GM19099 (cell line): Measurements from ENCODE around the gene MLH3.

Experiments
- POLR2A ChIP-seq: IDR thresholded peaks from 3 replicates; pipeline ENCODE4 v1.6.1; 2011; ENCODE audit warnings: low read depth; ENCODE audit not compliant: insufficient read length; ENCODE audit errors: extremely low read depth

The MLH3 gene

DNA sequence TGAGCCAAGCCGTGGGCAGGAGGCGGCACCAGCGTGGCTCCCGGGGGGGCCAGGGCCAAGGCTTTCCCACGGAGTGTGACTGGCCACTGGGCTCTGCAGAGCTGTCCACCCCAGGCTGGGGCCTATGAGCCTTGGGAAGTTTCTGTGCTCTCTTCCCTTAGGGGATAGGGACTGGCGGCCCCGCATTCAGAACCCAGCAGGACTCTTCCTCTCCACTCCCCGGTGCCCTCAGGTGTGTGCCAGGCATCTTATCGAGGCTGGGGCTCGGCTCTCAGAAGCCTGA is 66.3 kb downstream of the MLH3 start:
- TF ChIP-seq POLR2A, result no peak

DNA sequence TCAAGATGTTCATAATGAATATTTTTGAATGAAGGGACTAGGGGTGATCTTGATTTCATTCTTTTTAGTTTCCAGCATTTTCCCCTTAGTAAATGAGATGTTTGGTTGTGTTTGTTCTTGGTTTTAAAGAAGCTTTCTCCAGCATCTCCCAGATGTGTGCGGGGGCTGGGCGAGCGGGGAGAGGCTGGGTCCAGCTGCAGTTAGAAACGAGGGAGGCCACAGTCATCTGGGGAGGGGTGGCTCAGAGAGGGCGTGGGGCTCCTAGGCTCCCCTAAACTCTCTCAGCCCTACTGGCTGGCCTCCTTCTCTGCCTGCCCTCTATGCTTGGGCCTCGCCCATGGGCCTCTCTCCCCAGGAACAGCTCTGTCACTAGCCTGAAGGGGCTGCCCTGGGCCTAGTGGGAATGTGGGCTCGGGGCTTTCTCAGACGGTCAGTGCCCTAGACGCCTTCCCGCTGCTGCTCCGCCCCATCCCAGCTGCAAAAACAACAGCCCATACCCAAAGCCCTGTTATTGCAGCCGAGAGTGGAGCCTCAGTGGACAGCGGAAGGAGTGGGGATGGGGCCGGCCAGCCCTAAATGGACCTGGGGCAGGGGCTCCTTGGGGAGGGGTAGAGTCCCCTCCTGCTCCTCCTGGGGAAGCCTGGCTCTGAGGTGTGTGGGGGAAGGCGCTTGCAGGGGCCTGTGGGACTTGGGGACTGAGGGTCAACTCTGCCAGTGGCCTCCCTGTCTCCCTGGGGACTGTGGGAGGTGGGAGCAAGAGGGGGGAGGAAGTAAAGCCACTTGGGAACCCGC is 66.8 kb downstream of the MLH3 start:
- TF ChIP-seq POLR2A, result no peak

DNA sequence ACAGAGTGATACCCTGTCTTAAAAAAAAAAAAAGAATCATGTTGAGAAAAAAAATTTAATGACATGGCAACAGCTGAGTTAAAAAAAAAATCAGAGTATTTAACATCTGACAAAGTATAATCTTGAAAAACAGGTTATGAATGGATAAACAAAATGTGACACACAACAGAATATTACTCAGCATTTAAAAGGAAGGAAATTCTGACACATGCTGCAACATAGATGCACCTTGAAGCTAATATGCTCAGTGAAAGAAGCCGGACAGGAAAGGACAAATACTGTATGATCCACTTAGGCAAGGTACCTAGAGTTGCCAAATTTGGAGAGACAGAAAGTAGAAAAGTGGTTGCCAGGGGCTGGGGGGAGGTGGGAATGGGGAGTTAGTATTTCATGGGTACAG is 67.9 kb downstream of the MLH3 start:
- no peak for TF ChIP-seq POLR2A

DNA sequence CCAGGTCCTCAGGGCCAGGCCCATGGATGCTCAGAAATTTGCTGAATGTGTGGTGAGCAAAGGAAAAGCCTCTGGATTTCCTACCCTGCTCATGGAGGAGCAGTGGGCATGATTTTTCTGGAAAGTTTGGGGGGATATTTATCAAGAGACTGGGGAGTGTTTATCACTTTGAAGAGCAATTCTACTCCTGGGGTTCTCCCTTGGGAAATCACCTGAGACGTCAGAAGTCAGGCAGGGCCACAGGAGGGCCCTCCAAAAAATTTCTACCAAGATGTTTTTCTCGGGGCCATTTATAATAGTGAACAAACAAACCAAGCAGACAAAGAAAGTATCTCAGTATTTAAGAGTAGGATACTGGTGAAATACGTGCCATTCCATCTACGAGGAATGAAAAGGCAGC is 68.6 kb downstream of the MLH3 start:
- TF ChIP-seq POLR2A, result no peak

DNA sequence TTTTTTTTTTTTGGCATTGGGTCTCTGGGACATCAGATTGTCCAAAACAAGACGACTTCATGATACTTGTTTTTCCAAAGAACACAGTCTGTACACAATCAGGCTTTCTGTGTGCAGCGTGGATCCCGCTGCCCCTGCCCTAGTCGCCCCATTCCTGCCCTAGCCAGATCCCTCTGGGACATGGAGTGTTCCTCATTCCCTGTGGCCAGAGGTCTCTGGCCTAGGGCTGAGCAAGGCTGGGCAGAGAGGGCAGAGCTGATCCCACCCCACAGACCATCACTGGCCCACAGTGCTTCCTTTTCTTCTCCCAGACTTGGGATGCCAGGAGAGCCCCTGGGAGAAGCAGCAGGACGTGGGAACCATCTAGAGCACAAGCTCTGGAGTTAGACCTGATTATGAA is 69.4 kb downstream of the MLH3 start:
- TF ChIP-seq POLR2A, result no peak

DNA sequence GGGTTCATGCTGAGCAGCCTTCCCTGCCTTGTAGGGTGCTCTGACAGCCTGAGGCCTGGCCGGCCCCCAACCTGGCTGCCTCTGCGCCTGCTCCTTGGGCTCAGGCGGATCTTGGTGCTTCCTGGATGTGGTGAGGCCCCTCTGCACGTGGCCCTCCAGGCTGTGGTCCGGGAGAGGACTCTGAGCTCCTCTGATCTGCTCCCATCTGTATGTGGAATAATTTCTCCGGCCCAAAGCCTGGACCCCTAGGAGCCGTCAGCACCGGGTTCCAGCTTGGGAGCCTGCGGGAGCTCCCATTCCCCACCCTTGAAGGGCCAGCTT is 69.8 kb downstream of the MLH3 start:
- TF ChIP-seq POLR2A, result no peak

DNA sequence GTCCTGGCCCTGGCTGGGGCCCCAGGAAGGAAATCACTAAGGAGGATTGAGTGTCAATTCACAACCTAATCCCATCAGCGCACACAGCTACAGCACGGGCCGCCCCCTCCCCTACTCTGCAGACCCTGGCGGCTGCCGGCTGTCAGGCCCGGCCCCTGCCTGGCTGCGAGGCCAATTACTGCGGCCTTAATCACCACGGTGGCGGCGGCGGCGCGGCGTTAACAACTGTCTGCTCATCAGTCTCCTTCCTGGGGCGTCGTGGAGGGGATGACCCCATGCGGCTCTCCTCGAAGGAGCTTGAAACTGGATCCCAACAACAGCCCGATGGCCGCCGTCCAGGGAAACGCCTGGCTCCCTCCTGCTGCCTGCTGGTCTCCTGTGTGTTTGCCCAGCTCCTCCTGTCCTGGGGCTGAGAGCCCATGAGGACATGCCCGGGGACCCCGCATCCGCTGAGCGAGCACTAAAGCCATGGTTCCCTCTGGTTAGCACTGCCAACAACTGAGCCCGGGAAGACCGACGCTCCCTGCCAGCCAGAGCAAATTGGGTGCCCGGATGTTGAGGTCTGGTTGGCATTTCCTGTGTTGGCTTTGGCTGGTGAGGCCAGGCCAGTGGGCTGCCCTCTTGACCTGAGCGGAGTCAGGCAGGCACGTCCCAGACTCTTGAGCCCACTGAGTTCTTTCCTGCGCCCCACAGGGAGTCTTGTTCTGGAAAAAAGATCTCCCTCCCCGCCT is 70.4 kb downstream of the MLH3 start:
- TF ChIP-seq POLR2A, result no peak

DNA sequence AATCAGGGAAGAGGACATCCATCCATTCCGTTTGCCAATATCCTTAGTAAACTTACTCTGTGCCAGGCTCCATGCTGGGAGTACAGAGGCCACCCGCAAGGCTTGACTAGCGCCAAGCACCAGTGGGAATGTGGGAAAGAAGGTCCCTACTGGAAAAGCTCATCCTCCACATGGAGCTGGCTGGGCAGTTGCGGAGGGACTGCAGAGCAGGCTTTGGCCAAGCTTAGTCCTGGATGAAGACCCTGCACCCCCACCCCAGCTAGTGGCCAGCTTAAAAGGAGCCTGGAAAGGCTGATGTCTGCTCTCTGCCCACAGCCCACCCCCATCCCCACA is 70.9 kb downstream of the MLH3 start:
- no peak for TF ChIP-seq POLR2A

DNA sequence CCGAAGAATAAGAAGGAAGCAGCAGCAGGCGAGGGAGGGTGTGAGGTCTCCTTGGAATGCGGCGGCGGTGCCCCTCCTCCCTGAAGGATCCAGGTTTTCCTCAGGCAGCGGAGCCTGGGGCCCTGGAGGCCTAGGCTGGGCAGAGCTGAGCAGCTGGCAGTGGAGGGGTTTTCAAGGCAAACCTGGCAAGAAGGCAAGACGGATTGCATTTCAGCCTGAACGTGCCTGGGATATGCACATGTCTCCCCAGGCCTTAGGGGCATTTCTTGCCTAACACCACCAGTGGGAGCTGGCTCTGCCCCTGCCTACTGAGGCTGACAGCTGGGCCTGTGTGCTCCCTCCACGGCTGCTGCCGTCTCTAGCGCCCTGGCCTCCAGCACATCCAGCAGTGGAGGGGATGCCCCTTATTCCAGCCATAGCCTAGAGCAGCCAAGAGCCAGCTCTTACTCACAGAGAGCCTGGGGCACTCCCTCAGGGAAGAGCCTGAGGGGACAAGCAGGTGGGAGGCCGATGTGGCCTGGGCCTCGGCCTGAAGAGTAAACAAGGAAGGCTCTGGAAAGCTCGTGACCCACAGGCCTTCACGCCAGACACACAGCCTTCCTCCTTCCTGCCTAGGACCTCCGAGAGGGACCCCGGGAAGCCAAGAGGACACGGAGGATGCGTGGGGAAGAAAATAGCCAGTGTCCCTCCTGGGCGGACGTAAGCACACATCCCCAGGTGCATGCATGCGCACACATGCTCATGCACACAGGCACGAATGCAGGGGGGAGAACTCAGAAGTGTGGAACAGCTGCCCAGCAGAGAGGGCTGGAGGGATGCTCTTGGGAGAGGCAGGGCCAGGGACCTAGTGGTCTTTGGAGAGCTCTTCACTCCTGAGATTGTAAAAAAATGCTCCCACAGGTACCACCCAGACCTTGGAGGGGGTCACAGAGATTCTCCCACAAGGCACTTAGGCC is 71.5 kb downstream of the MLH3 start:
- TF ChIP-seq POLR2A, result no peak

DNA sequence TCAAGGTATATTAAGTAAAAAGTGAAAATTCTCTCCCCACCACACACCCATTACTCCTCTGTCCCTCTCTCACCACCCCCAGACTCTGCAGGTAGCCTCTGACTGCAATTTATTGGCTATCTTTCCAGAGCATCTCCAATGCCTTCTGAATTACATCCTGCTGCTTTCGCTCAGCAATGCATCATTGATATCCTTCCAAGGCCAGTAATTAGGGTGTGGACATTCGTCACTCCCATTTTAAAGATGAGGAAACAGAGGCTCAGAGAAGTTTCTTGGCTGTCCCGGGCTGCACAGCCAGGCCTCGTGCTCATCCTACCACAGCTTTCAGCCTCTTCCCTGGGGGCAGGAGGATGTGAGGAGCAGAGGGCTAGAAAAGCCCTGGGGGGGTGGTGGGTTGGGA is 72.2 kb downstream of the MLH3 start:
- TF ChIP-seq POLR2A, result no peak

DNA sequence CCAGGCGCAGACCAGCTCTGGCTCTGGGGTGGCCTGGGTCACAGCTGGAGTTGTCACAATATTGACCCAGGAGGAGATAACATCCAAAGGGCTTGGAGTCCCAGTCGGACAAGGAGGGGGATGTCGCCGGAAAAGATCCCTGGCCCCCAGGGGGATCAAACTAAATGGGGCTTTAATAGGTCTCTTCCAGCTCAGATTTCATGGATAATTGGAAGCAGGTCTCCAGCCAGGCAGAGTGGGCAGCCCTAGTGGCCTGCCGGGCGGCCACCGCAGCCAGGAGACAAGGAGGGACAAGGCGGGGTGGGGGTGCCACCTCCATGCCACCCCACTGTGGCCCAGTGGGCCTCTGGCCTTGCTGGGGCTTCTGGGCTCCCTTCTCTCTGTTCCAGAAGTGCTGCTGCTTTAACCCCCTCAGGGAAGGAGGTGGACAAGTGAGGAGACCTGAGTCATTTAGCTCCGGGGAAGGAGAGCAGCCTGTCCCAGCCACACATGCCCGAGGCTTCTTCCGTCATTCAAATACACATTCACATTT is 72.8 kb downstream of the MLH3 start:
- no peak for TF ChIP-seq POLR2A

DNA sequence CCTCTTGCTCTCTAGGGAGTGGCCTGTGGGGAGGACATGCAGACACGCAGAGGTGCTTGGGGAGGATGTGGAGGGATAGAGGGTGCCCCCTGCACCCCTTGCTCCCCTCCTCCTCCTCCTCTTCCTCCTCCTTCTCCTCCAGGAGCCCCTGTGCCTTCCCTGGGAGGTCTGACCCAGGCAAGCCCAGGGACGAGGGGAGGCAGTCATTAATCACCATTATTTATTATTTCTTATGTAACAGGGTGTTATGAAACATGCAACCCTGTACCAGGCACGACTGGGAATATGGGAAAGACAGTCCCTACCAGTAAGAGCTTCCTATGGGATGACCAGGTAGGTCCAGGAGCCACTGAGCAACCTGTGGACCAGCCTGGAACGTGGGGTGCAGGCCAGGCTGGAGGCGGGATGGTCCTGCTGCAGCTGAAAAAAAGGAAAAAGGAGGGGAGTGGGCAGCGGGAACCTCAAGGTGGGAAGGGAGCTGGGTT is 73.3 kb downstream of the MLH3 start:
- TF ChIP-seq POLR2A, result no peak

DNA sequence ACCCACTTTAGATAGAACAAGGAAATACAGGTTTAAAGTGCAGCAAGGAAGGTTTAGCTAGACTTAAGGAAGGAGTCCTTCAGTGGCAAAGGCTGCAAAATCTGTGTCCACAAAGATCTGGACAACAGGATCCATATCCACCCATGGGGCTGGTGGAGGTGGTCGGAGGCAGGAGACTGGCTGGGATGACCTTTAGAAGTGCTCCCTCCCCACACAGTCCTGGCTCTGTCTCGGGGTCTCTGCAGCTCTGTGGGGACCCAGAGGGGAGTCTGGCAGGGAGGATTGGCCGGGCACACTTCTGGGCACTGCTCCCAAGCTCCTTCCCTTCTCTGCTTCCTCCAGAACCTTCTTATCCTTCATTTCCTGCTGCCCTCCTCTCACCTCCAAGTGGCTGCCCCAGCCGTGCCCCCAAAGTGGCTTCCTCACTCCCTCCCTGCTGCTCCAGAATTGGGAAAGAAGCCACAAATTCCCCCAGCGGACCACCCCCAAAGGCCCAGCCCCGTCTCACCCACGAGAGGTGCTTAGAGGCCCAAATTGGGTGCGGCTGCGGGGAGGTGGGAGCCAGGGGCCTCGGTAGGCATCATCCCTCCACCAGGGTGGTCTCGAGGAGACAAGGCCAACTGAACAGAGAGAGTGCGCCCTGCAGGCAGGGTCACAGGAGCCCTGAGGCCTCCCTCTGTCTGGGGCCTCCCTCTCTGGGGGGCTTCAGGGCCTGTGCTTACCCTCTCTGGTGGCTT is 73.9 kb downstream of the MLH3 start:
- no peak for TF ChIP-seq POLR2A

DNA sequence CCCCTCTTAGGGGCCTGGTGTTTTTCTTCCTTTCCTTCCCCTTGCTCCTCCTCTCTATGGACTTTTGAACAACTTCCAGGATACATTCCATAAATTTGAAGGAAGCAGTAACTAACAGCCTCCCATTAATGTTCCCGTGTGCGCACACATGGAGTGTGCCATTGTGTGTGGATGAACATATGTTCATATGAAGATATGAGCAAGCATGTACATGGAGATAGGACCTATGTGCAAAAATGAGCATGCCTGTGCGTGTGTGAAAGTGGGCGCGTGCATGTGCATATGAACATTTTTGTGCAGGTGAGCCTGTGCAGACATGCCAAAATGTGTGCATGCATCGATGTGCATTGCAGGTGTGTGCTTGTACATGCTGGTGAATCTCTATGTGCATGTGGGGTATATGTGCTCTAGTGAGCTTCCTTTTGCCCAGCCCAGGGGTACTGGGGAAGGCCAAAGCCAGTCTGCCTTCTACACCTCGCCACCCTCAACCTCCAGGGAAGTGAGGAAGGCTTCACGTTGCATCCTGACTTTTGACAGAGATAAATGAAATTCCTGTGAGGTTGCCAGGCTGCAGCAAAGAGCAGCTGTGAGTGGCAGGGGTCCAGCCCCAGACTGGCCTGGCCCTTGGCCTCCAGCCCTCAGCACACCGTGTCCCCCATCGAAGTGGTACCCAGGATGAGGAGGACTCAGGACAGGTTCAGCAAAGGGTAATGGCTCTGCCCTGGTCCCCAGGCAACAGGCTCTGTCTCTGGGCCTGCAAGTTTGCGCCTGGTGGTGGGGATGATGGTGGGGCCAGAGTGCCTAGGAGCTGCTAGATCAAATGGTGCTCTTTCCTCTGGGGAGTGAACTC is 74.8 kb downstream of the MLH3 start:
- TF ChIP-seq POLR2A, result no peak

DNA sequence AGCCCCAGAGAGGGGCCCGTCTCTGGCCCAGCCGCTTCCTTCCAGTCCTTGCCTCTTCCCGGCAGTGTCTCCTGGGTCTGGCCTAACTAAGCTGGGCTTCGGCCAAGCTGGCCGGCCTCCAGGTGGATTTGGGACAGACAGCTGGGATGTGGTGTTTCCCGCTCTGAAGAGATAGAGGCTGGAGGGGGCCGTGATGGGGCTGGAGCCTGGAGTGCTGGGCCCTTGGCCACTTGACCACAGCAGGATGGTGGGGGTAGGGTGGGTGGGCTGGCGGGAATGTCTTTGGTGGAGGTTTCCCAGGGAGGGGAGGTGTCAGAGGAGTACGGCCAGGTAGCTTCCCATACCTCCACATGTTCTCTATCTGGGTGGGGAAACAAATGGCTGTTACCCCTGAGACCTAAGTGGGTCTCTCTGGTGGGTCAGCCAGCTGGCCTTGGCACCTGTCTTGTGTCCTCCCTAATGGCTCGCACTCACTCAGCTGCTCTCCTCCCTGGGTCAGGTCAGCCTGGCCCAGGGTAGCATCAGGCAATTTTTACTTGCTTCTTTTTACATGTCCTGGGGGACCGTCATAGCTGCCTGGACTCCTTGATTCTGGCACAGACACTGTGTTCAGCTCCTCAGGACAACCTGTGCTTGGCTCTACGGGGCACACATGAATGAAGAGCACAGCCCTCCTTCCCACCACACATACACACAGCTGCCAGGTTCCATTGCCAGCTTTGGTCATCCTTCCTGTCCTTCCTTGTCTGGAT is 76.0 kb downstream of the MLH3 start:
- TF ChIP-seq POLR2A, result no peak
